Measurements from ENCODE around the gene NBAS. TPM values are rescaled to one million over a fixed set of nuclear protein-coding genes. Genes with fewer than 3 reads are reported as not detected.
"Not testable (repeated sequence)": the region's sequence is repeated elsewhere in the genome, so short reads cannot be mapped to it uniquely, and the experiment has no call there.

NBAS gene
- total RNA-seq, 3 donors from 2014 or later (not counting 1 experiment from before 2014, with no cell fraction given): 27.8 to 34.7 (median 29.2) TPM

DNA sequence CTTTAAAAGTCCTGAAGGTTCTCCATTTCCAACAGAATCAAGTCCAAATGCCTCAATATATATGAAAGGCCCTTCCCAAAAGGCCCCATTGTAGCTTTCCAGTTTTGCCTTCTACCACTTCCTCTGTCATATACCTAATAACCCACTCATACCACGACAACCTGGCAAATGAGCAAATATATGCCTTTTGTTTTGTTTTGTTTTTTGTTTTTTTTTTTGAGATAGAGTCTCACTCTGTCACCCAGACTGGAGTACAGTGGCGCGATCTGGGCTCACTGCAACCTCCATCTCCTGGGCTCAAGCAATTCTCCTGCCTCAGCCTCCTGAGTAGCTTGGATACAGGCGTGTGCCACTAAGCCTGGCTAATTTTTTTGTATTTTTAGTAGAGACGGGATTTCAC, 20.6 kb downstream of the NBAS start:
- H3K27ac ChIP-seq (ENCODE audit: low read length); H3K27me3 Mint-ChIP-seq (ENCODE audit: low read depth in 2 of 2); H3K4me3 ChIP-seq (ENCODE audit: low read length); H3K9me3 Mint-ChIP-seq; ATAC-seq; intact Hi-C loops (cut with micrococcal nuclease); H3K9me3 ChIP-seq (ENCODE audit: control insufficient read depth, insufficient read depth, low read length); H3K4me1 Mint-ChIP-seq; H3K27ac Mint-ChIP-seq; H3K4me3 Mint-ChIP-seq; H3K36me3 Mint-ChIP-seq; H3K4me1 ChIP-seq (ENCODE audit: control insufficient read depth, insufficient read depth, low read length); H3K36me3 ChIP-seq (ENCODE audit: control insufficient read depth, insufficient read depth, low read length); DNase-seq; H3K27me3 ChIP-seq (ENCODE audit: control insufficient read depth, insufficient read depth, low read length): not testable (repeated sequence)
- 84% methylated on average over 5 of the region's 5 CpGs for WGBS (ENCODE audit: insufficient coverage)

DNA sequence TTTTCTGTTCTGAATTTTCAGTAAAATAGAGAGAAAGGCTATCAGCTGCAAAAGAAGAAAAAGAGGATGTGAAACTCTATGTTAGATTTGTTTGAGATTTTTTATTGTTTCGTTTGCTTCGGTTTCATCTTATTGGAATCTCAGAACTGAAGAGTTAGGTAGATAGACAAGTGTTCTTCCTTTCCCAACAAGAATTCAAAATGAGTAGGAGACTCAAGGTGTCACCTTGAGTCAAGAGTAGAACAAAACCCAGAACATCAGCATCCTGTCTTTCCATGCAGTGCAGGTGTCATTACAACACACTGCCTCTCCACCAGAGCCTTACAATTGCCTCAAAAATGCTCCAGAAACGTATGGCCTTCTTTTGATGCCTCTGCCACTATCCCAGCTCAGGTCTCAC, 21.1 kb downstream of the NBAS start:
- no peak overlapping the region for H3K27ac ChIP-seq (ENCODE audit: low read length)
- TF ChIP-seq, protein P1, sequence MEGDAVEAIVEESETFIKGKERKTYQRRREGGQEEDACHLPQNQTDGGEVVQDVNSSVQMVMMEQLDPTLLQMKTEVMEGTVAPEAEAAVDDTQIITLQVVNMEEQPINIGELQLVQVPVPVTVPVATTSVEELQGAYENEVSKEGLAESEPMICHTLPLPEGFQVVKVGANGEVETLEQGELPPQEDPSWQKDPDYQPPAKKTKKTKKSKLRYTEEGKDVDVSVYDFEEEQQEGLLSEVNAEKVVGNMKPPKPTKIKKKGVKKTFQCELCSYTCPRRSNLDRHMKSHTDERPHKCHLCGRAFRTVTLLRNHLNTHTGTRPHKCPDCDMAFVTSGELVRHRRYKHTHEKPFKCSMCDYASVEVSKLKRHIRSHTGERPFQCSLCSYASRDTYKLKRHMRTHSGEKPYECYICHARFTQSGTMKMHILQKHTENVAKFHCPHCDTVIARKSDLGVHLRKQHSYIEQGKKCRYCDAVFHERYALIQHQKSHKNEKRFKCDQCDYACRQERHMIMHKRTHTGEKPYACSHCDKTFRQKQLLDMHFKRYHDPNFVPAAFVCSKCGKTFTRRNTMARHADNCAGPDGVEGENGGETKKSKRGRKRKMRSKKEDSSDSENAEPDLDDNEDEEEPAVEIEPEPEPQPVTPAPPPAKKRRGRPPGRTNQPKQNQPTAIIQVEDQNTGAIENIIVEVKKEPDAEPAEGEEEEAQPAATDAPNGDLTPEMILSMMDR (IDR thresholded peaks at IDR 0.05): no peak
- Mint-ChIP-seq H3K4me3 (no peak overlapping the region), H3K27me3 (ENCODE audit: low read depth in 2 of 2) (no peaks in the 10 kb centered on the region), H3K9me3 (no peaks in the 10 kb centered on the region), H3K4me1 (peaks cover 0 to 5% of the 10 kb centered on the region in 2 donors), H3K27ac (no peak overlapping the region), H3K36me3 (no peaks in the 10 kb centered on the region)
- no peak overlapping the region for H3K4me3 ChIP-seq (ENCODE audit: low read length)
- intact Hi-C loops (cut with micrococcal nuclease): no loop called here
- H3K9me3 ChIP-seq (ENCODE audit: control insufficient read depth, insufficient read depth, low read length): no peaks in the 10 kb centered on the region
- H3K36me3 ChIP-seq (ENCODE audit: control insufficient read depth, insufficient read depth, low read length): no peaks in the 10 kb centered on the region
- H3K27me3 ChIP-seq (ENCODE audit: control insufficient read depth, insufficient read depth, low read length): no peaks in the 10 kb centered on the region
- H3K4me1 ChIP-seq (ENCODE audit: control insufficient read depth, insufficient read depth, low read length): no peaks in the 10 kb centered on the region
- DNase-seq (no peak), ATAC-seq (no peak)
- 69% methylated on average over 3 of the region's 3 CpGs for WGBS (ENCODE audit: insufficient coverage)

DNA sequence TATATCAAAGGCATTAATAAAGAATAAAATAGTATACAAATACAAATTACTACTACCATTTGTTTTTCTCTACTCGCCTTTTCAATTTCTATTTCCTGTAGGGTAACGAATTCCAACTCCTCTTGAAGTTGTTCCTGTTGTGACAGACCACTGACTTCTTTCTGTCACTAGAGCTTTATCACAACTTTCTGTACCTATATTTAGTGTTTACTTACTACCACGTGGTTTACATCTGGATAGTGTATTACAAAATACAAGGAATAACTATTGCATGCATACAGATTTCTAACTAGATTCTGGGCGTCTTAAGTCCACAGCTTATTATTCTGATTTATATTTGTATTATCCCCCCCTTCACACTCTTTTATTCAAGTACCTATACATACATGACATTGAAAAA, 22.3 kb downstream of the NBAS start:
- Mint-ChIP-seq H3K27ac (no peak overlapping the region), H3K4me3 (no peak overlapping the region), H3K36me3 (peaks cover 8% of the 10 kb centered on the region), H3K27me3 (ENCODE audit: low read depth in 2 of 2) (no peaks in the 10 kb centered on the region), H3K9me3 (no peaks in the 10 kb centered on the region), H3K4me1 (peaks cover 0 to 5% of the 10 kb centered on the region in 2 donors)
- Histone ChIP-seq H3K36me3 (ENCODE audit: control insufficient read depth, insufficient read depth, low read length) (peaks cover 7% of the 10 kb centered on the region), H3K27me3 (ENCODE audit: control insufficient read depth, insufficient read depth, low read length) (no peaks in the 10 kb centered on the region), H3K9me3 (ENCODE audit: control insufficient read depth, insufficient read depth, low read length) (no peaks in the 10 kb centered on the region), H3K27ac (ENCODE audit: low read length) (no peak overlapping the region), H3K4me1 (ENCODE audit: control insufficient read depth, insufficient read depth, low read length) (no peaks in the 10 kb centered on the region), H3K4me3 (ENCODE audit: low read length) (no peak overlapping the region)
- intact Hi-C loops (cut with micrococcal nuclease): no loop called here
- WGBS (ENCODE audit: insufficient coverage): 96% methylated on average over 3 of the region's 4 CpGs
- DNase-seq: no peak
- TF ChIP-seq, protein P1 (IDR thresholded peaks at IDR 0.05): no peak
- ATAC-seq: no peak

DNA sequence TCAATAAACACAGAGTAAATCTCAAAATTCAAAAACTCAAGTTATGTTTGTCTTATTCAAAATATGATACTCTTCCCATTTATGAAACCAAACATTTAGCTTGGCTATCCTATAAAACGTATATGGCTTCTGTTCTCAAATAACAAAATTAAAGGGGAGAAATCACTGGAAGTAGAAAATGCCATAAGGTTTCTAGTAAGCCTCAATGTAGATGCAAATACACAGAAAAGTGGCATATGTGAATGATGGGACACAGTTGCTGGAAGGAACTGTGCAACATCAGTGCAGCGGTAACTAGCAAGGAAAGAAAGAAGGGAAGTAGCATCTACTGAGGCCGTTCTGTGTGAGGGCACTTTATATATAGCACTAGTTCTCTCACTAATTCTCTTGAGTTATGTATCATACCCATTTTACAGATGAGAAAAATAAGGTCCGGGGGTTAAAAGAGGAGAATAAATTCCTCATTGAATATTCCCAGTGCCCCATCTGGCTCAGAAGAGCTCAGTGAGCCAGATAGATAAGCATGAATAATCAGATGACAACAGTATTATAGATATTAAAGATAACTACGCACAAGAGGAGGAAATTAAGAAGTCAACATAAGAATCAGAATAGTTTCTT, 27.2 kb downstream of the NBAS start:
- Mint-ChIP-seq H3K36me3 (peaks cover 16% of the 10 kb centered on the region), H3K4me1 (no peaks in the 10 kb centered on the region)

More for the DNA sequence above, 27.2 kb downstream of the NBAS start:
- no peak overlapping the region for H3K27ac Mint-ChIP-seq
- H3K27me3 ChIP-seq (ENCODE audit: control insufficient read depth, insufficient read depth, low read length): no peaks in the 10 kb centered on the region
- ATAC-seq: no peak
- H3K4me3 Mint-ChIP-seq: no peak overlapping the region
- H3K9me3 ChIP-seq (ENCODE audit: control insufficient read depth, insufficient read depth, low read length): no peaks in the 10 kb centered on the region
- H3K4me3 ChIP-seq (ENCODE audit: low read length): no peak overlapping the region
- no peaks in the 10 kb centered on the region for H3K4me1 ChIP-seq (ENCODE audit: control insufficient read depth, insufficient read depth, low read length)
- TF ChIP-seq, protein P1 (IDR thresholded peaks at IDR 0.05): no peak
- H3K9me3 Mint-ChIP-seq: no peaks in the 10 kb centered on the region
- H3K27me3 Mint-ChIP-seq (ENCODE audit: low read depth in 2 of 2): no peaks in the 10 kb centered on the region
- H3K36me3 ChIP-seq (ENCODE audit: control insufficient read depth, insufficient read depth, low read length): peaks cover 22% of the 10 kb centered on the region
- H3K27ac ChIP-seq (ENCODE audit: low read length): no peak overlapping the region
- DNase-seq: no peak
- WGBS (ENCODE audit: insufficient coverage): 100% methylated on average over 1 of the region's 5 CpGs
- intact Hi-C loops (cut with micrococcal nuclease): no loop called here

All from natural killer cell (primary cell).